H9 (cell line): Measurements from ENCODE around the gene RFX1. TPM values are rescaled to one million over a fixed set of nuclear protein-coding genes. Genes with fewer than 3 reads are reported as not detected.

Source experiments
- DNase-seq: peaks from one replicate; pipeline ENCODE4 v3.0.0-alpha.2; 2017
- H2AFZ ChIP-seq: one replicate; pipeline ENCODE4 v1.6.1; 2013; ENCODE audit warnings: mild to moderate bottlenecking, low read length, control low read depth, moderate library complexity
- H2AK5ac ChIP-seq: 2 replicates; pipeline ENCODE4 v1.6.1; 2013; ENCODE audit warnings: low read length, control low read depth, mixed read lengths; ENCODE audit not compliant: insufficient read length
- H2BK120ac ChIP-seq: one replicate; pipeline ENCODE4 v1.6.1; 2013; ENCODE audit warnings: low read depth, mild to moderate bottlenecking, low read length, control low read depth, inconsistent platforms; ENCODE audit not compliant: poor library complexity, severe bottlenecking
- H2BK12ac ChIP-seq: 2 replicates; pipeline ENCODE4 v1.6.1; 2013; ENCODE audit warnings: low read length, control low read depth, mixed read lengths, low read depth; ENCODE audit not compliant: insufficient read length
- H2BK15ac ChIP-seq: 2 replicates; pipeline ENCODE4 v1.6.1; 2013; ENCODE audit warnings: low read depth, low read length, control low read depth
- H2BK20ac ChIP-seq: one replicate; pipeline ENCODE4 v1.6.1; 2013; ENCODE audit warnings: low read depth, mild to moderate bottlenecking, low read length, control low read depth, inconsistent platforms; ENCODE audit not compliant: poor library complexity, severe bottlenecking
- H2BK5ac ChIP-seq: 2 replicates; pipeline ENCODE4 v1.6.1; 2013; ENCODE audit warnings: low read length, control low read depth, mixed read lengths; ENCODE audit not compliant: insufficient read length
- H3K14ac ChIP-seq: 2 replicates; pipeline ENCODE4 v1.6.1; 2013; ENCODE audit warnings: low read length, control low read depth; ENCODE audit not compliant: insufficient read depth
- H3K18ac ChIP-seq: 2 replicates; pipeline ENCODE4 v1.6.1; 2013; ENCODE audit warnings: low read depth, mild to moderate bottlenecking, mixed read lengths, low read length, control low read depth; ENCODE audit not compliant: insufficient read length
- H3K23ac ChIP-seq: 2 replicates; pipeline ENCODE4 v1.6.1; 2013; ENCODE audit warnings: low read length, control low read depth, mixed read lengths, low read depth; ENCODE audit not compliant: insufficient read length
- H3K23me2 ChIP-seq: 2 replicates; pipeline ENCODE4 v1.6.1; 2013; ENCODE audit warnings: low read depth, mild to moderate bottlenecking, mixed read lengths, low read length, control low read depth; ENCODE audit not compliant: insufficient read length, poor library complexity, severe bottlenecking
- H3K27ac ChIP-seq: 2 replicates; pipeline ENCODE4 v1.5.1; 2013; ENCODE audit warnings: low read length, control low read depth, mixed read lengths, low read depth; ENCODE audit not compliant: insufficient read length
- H3K27me3 ChIP-seq: 2 replicates; pipeline ENCODE4 v1.6.1; 2013; ENCODE audit warnings: low read length, control low read depth, inconsistent platforms; ENCODE audit not compliant: insufficient read depth
- H3K4ac ChIP-seq: 2 replicates; pipeline ENCODE4 v1.6.1; 2013; ENCODE audit warnings: low read depth, mild to moderate bottlenecking, control low read depth, inconsistent platforms, low read length, moderate library complexity
- H3K4me1 ChIP-seq: 2 replicates; pipeline ENCODE4 v1.6.1; 2013; ENCODE audit warnings: low read length, control low read depth, inconsistent platforms; ENCODE audit not compliant: insufficient read depth
- H3K4me2 ChIP-seq: 2 replicates; pipeline ENCODE4 v1.6.1; 2013; ENCODE audit warnings: low read length, control low read depth, mixed read lengths; ENCODE audit not compliant: insufficient read length, insufficient read depth
- H3K56ac ChIP-seq: 2 replicates; pipeline ENCODE4 v1.6.1; 2013; ENCODE audit warnings: low read depth, mild to moderate bottlenecking, mixed read lengths, low read length, control low read depth; ENCODE audit not compliant: insufficient read length
- H3K79me1 ChIP-seq: 2 replicates; pipeline ENCODE4 v1.6.1; 2013; ENCODE audit warnings: low read depth, mild to moderate bottlenecking, moderate library complexity, low read length, control low read depth, inconsistent platforms; ENCODE audit not compliant: insufficient read depth, poor library complexity, severe bottlenecking
- H3K79me2 ChIP-seq: 2 replicates; pipeline ENCODE4 v1.6.1; 2013; ENCODE audit warnings: low read length, control low read depth, inconsistent platforms; ENCODE audit not compliant: insufficient read depth
- H3K9ac ChIP-seq: 2 replicates; pipeline ENCODE4 v1.6.1; 2013; ENCODE audit warnings: low read length, control low read depth, mixed read lengths; ENCODE audit not compliant: insufficient read length; ENCODE audit errors: extremely low read depth
- H3K9me3 ChIP-seq: one replicate; pipeline ENCODE4 v1.6.1; 2013; ENCODE audit warnings: low read depth, low read length, inconsistent platforms; ENCODE audit not compliant: control insufficient read depth
- H3T11ph ChIP-seq: one replicate; pipeline ENCODE4 v1.6.1; 2013; ENCODE audit warnings: mild to moderate bottlenecking, low read length, control low read depth, inconsistent platforms
- H4K20me1 ChIP-seq: one replicate; pipeline ENCODE4 v1.6.1; 2013; ENCODE audit not compliant: control insufficient read depth, insufficient read length, insufficient read depth
- H4K5ac ChIP-seq: 2 replicates; pipeline ENCODE4 v1.6.1; 2013; ENCODE audit warnings: low read depth, mild to moderate bottlenecking, mixed read lengths, low read length, control low read depth; ENCODE audit not compliant: insufficient read length
- H4K8ac ChIP-seq: replicated peaks from 2 replicates; pipeline ENCODE4 v1.6.1; 2013; ENCODE audit warnings: low read length, control low read depth, mixed read lengths, low read depth; ENCODE audit not compliant: insufficient read length
- H4K91ac ChIP-seq: 2 replicates; pipeline ENCODE4 v1.6.1; 2013; ENCODE audit warnings: low read depth, mild to moderate bottlenecking, moderate library complexity, mixed read lengths, low read length, control low read depth; ENCODE audit not compliant: insufficient read length
- H3K27ac Mint-ChIP-seq, 3 experiments: 2 replicates in 2 of 3; 3 replicates in 1 of 3; pipeline ENCODE4 v1.8.0; 2020 to 2021; ENCODE audit warnings: mixed read lengths in 3 of 3, mild to moderate bottlenecking in 1 of 3, moderate library complexity in 1 of 3
- H3K27me3 Mint-ChIP-seq: 2 replicates; pipeline ENCODE4 v1.8.0; 2021; ENCODE audit warnings: low read depth, mild to moderate bottlenecking, moderate library complexity, mixed read lengths
- H3K36me3 Mint-ChIP-seq, 3 experiments: 2 replicates in 2 of 3; 3 replicates in 1 of 3; pipeline ENCODE4 v1.8.0; 2020 to 2021; ENCODE audit warnings: low read depth in 3 of 3, mixed read lengths in 3 of 3; ENCODE audit not compliant: insufficient read depth in 1 of 3
- H3K4me1 Mint-ChIP-seq, 2 experiments: 2 replicates each; pipeline ENCODE4 v1.8.0; 2020; ENCODE audit warnings: mixed read lengths in 2 of 2
- H3K4me3 Mint-ChIP-seq, 2 experiments: 2 replicates in 1 of 2; 3 replicates in 1 of 2; pipeline ENCODE4 v1.8.0; 2020 to 2021; ENCODE audit warnings: mild to moderate bottlenecking in 2 of 2, mixed read lengths in 2 of 2, moderate library complexity in 1 of 2
- H3K9me3 Mint-ChIP-seq, 2 experiments: 2 replicates in 1 of 2; 3 replicates in 1 of 2; pipeline ENCODE4 v1.8.0; 2020; ENCODE audit warnings: mild to moderate bottlenecking in 2 of 2, mixed read lengths in 2 of 2, moderate library complexity in 1 of 2
- CTCF ChIP-seq: fragments of 200-600 bp; sonication (generic); conservative IDR thresholded peaks from 3 replicates; pipeline ENCODE4 v1.8.0; 2021; ENCODE audit warnings: antibody characterized with exemption, mild to moderate bottlenecking
- WGBS: extraction: QIAGEN DNeasy Blood & Tissue Kit; methylation state at CpG from one replicate; pipeline ENCODE4 v1.1.7; 2013; ENCODE audit warnings: missing lambda C conversion rate, low lambda C conversion rate, mixed read lengths; ENCODE audit not compliant: insufficient read length; ENCODE audit errors: extremely low coverage; 5-methylcytosine and 5-hydroxymethylcytosine counted together
- total RNA-seq: library from RNA; stranded (reverse); gene quantifications from 2 replicates; pipeline ENCODE4 v1.2.1, GENCODE V29; 2021

The RFX1 gene
- total RNA-seq, 1 experiment from 2014 or later = 21.4 TPM

- Histone ChIP-seq H2BK12ac (no peak overlapping the region), H2BK5ac (no peak overlapping the region), H4K20me1 (no peaks in the 10 kb centered on the region), H4K91ac (no peak overlapping the region), H3K9me3 (peaks cover 6% of the 10 kb centered on the region), H3T11ph (no peak overlapping the region), H4K5ac (no peak overlapping the region), H3K18ac (no peak overlapping the region), H3K79me1 (no peaks in the 10 kb centered on the region), H2AK5ac (no peak overlapping the region), H3K23ac (no peak overlapping the region), H2AFZ (no peak overlapping the region), H3K27ac (no peak overlapping the region), H3K56ac (no peak overlapping the region), H4K8ac (no peak overlapping the region), H2BK120ac (no peak overlapping the region), H3K27me3 (no peaks in the 10 kb centered on the region), H2BK20ac (no peak overlapping the region), H3K14ac (no peak overlapping the region), H2BK15ac (no peak overlapping the region), H3K9ac (no peak overlapping the region), H3K4ac (no peak overlapping the region), H3K79me2 (no peaks in the 10 kb centered on the region), H3K23me2 (no peaks in the 10 kb centered on the region), H3K4me1 (no peaks in the 10 kb centered on the region), H3K4me2 (no peak overlapping the region)
- Mint-ChIP-seq H3K36me3 (peaks cover 32 to 83% (median 57%) of the 10 kb centered on the region in 3 experiments), H3K27ac (no peak overlapping the region), H3K4me1 (no peaks in the 10 kb centered on the region), H3K9me3 (peaks cover 8 to 12% of the 10 kb centered on the region in 2 experiments; a peak in 4 of 5 replicates), H3K27me3 (no peaks in the 10 kb centered on the region), H3K4me3 (no peak overlapping the region)
- no peak for TF ChIP-seq CTCF
- DNase-seq = no peak
- WGBS = no CpG with 5 or more reads among the region's 14 CpGs
Observed at GRCh38 chr19:13917888-13918406, 88.2 kb downstream of the RFX1 start.
